GM19099 (cell line): ENCODE results near the gene MAPRE2.

Experiments
- POLR2A ChIP-seq: IDR thresholded peaks from 3 replicates; pipeline ENCODE4 v1.6.1; 2011; ENCODE audit warnings: low read depth; ENCODE audit not compliant: insufficient read length; ENCODE audit errors: extremely low read depth

MAPRE2 gene

DNA sequence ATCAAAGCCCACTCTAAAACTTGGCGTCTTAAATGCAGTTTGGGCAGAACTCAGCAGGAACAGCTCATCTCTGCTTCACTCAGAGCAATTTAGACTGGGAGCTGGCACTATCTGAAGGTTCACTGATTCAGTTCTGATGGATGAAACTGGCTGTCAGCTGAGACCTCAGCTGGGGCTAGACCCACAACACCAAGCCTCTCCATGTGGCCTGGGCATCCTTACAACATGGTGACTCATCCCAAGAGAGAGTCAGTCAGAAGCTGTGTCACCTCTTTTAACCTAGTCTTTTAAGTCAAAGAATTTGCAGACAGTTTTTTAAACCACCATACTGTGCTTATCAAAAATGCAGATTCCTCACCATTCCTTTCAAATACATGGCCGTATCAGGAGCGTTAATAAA lies 137.0 kb downstream of the MAPRE2 start:
- TF ChIP-seq POLR2A: no peak

DNA sequence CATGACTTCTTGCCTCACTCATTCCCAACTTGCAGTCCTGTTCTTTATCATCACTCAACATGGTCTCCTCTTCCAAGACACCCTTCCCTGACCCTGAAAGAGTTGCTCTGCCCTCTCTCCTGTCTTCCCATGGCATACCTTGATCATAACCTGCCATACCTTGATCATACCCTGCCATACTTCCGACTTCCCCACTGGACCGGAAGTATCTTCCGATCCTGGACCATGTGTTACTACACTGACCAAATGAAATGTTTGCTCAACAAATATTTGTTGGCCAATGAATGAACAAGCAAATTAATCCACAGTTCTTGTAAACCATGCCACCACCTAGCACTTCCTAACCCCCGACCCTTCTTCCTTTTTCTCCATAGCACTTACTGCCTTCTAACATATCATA lies 138.7 kb downstream of the MAPRE2 start:
- TF ChIP-seq POLR2A: no peak

DNA sequence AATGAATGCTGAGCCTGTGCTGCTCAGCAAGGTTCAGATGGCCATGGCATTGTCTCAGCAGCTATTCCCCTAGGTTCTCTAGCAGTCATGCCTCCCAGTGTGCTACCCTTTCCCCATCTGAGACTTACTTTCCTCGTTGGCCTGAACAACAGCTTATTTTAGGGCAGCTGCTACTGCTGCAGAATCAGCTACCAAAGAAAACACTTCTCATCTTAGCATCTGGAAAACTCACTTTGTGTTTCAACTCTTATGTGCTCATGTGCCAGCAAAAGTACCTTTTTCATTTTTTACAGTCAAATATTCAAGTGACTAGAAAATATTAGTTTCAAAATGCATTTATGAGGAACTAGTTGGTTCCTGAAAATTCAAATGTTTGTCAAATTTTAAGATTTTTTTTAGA lies 139.2 kb downstream of the MAPRE2 start:
- no peak for TF ChIP-seq POLR2A

DNA sequence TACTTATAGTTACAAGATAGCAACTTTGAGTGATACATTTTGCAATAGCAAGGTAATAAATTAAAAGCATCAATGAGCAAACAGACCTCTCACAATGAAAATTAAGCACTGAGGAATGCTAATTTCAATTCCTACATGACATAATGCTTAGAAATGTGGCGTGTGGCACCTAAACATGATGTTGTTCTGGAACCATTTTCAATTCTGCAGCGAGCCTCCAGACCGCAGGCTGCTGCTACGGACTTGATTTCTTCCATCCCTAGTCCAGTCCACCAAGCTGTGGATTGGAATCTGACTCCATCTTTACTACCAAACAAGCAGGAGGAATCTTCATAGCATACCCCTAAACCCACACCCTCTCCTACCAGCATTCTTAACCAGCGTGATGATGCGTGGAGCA lies 140.9 kb downstream of the MAPRE2 start:
- no peak for TF ChIP-seq POLR2A

DNA sequence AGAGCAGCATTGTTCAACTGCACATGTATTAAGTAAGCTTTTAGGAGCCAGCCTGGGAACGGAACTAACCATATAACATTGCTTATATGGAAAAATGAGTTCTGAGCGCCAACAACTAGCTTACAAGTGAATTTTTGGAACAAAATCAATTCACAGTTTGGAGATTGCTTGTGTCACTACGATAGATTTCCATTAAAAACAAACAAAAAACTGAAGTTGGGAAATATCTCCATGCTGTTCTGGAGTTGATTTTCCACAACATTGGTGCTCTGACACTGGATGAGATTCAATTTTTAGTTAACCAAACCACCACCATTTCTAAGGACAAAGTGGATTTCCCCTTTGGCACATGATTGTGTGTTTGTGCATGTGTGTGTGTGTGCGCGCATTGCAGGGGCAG lies 142.7 kb downstream of the MAPRE2 start:
- TF ChIP-seq POLR2A: no peak

DNA sequence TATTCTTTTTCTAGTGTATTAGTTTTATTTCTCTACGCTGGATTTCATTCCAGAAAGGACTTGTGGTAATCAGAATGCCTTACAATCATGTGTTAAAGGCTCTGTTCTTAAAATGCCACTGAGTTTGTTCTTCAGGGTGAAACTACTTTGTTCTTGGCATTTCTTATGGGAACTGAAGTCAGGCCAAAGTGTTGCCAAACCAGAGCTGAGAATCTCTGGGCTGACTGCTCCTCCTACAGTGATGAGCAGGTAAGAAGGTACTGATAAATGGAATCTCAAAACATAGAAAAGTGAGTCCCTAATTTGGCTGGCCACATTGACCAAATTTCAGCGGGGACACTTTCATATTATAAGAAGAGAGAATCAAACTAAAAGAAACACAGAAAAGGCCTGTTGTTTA lies 144.6 kb downstream of the MAPRE2 start:
- TF ChIP-seq POLR2A: no peak

DNA sequence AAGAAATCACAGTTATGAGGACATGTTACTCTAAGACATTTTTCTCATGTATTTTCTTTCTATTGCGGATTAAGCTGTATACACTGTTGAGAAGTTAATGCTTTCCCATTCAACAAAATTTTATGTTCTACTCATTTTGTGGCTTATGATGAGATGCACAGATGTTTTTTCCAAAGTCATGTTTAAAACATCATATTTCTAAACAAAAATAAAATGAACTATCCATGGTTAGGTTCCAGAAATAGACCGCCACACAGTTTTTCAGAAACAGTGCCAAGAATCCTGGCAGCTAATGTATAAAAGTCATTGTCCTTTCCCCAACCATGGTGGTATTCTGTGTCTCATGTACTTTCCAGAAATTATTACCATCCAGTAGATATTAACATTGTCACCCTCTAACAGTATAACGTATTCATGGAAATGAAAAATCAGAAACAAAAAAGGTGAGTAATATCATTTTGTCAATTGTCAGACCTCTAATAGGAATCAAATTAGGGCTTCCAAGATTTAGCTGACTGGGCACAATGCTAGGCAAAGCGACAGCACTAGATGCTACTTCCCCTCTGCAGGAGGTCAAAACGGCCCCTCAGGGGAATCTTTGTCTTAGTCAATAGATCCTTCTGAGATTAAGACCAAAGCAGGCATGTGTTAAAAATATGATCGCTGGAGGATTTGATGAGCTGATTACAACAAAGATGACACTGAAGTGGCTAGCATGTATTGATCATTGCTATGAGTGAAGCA lies 145.2 kb downstream of the MAPRE2 start:
- no peak for TF ChIP-seq POLR2A

DNA sequence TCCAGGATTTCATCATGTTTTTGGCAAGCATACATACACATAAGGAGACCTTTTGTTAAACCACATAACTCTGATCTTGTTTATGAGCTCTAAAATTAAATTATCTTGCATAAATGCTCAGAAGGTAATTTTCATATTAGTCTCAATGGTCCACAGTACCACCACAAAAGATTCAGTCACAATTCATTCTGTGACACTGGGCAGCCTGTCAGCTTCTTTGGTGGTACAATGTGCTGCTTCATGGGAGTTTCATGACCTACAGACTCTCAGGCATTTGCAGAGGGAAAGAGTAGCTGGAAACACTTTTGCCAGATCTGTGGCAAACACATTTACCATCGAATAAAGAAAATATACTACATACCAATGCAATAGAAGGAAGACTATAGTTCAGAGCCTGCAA lies 148.3 kb downstream of the MAPRE2 start:
- TF ChIP-seq POLR2A: no peak

DNA sequence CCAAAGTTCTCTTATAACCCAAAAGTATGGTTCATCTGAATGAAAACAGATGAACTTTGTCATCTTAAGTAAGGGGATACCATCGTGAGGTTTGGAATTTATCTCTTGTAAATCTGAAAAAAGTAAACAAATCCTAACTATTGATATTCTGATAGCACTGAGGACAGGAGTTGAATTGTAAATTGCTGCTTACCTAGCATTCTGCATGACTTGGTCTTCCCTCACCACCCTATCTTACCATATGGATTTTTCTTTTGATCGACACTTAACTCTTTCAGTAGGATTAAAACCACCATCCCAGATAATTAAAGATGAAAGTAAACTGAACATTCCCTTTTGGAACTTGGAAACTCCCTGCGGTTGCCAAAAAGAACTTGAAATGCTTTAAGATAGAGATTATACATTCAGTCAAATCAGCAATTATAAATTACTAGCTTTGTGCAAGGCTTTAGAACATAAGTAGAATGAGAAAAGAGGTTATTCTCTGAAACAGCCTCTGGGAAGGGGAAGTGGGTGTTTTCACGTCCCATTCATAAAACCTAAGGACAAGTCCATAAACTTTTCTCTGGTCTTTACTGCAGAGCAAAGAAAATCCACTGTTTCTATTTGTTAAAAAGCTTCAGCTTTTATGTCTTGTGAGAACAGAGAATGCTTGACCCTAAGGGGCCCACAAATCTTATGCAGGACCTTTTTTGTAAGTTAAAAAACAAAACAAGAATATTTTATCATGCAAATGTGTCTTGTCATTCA lies 149.9 kb downstream of the MAPRE2 start:
- no peak for TF ChIP-seq POLR2A

DNA sequence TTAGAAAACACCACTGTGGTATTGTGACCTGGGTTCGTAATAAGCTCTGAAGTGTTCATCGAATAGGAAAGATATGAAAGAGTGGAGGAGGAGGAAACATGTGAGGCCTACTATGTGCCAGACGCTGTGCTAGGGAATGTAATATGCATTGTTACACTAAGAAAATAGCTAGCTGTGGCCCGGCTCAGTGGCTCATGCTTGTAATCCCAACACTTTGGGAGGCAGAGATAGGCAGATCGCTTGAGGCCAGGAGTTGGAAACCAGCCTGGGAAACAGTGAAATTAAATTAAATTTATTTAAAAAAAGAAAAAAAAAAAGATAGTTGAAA lies 150.4 kb downstream of the MAPRE2 start:
- TF ChIP-seq POLR2A: no peak

DNA sequence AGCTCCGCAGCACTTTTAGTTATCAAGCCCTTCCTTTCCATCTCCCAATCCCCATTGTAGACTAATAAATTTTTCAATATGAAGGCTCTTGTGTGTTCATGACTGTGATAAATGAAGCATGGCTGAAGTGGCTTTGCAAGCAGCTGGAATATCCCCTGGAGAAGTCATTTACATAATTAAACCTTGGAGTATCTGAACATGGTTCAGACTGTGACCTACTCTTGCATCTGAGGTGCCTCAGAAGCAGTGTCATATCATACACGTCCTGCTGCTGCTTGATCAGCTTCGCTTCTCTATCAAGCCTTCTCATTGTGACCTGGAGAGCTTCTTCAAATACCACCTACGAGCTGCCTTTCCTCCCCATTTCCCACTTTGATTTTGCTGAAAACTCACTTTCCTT lies 151.2 kb downstream of the MAPRE2 start:
- no peak for TF ChIP-seq POLR2A
